Body of pancreas (tissue), 4 donors: ENCODE measurements around the gene CMKLR1.

ENCODE experiments used
- CTCF ChIP-seq, 7 experiments: fragments of 450-650 bp in 4 of 7; fragments of 200-600 bp in 3 of 7; sonication (generic) in 3 of 7; IDR thresholded peaks; one replicate each; pipeline ENCODE4 v1.5.1; 2016 to 2019; ENCODE audit warnings: antibody characterized with exemption in 7 of 7
- POLR2A ChIP-seq, 3 donors: fragments of 450-650 bp; IDR thresholded peaks; one replicate each; pipeline ENCODE4 v1.6.1; 2016; ENCODE audit warnings: antibody characterized with exemption in 3 of 3, mild to moderate bottlenecking in 2 of 3

- TF ChIP-seq CTCF (IDR thresholded peaks at IDR 0.05) (no peak), POLR2A (IDR thresholded peaks at IDR 0.05) (no peak)
Measured at GRCh38 chr12:108368089-108368488, 29.0 kb upstream of the CMKLR1 start.
